ENCODE data around the gene USP40.

Gene USP40

DNA sequence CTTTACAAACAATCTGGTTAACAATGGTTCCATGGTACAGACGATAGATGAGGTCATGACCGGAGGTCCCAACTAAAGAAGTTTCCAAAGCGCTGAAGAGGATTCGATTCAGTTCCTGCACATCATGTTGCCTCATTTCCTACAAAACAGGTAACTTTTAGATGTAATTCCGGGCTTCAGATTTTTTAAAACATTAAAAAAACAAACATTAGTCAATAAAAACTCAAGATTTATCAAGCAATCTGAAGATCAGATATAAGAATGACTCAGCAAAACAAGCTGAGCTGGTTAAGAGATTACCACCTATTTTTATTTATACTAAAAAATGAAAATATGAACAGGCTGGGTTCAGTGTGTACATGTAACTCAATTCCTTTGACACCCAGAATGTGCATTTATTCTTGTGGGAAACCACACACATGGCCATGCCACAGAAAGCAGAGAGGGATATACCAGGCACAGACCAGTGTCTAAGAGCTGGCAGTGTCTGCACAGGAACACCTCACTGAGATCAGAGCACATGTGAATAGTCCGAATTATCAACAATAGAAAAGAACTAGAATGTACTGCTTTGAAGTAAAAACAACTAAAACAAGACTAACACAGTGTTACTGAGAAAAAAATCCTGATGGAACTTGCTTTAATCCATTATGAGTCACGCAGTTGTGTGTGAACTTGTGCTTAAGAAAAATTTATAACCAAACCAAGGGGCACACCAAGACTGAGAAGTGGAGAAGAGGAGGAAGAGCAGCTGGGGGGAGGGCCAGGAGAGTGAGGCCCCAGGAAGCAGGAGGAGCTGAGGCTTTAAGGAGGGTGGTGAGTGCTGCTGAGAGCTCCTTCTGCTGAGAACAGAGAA lies 9.5 kb downstream of the USP40 start:
- DNase-seq: peak; percentile 48

GRCh38 chr2:233553366-233553765 lies 13.2 kb downstream of the USP40 start:
- no peak for DNase-seq

DNA sequence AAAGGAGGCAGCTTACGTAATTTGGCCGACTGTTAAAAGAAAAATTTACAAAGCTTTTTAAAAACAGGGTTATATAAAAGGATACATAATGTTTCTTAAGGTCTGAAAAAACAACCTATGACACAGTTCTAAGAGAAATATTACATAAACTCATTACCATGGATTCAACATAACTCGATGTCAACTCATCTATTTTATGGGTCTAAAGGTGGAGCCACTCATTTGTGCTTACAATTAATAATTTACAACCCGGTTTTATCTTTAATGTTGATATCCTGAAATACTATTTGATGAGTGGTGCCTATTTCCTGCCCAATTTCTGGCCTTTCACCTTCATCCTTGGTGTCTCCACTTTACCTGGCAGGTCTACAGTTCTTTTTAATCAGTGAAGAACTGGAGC lies 15.1 kb downstream of the USP40 start:
- no peak for DNase-seq

- DNase-seq: no peak
These were observed 19.8 kb downstream of the USP40 start for GRCh38 chr2:233546774-233547173.

- no peak for DNase-seq
These were observed 20.5 kb downstream of the USP40 start for GRCh38 chr2:233546101-233546500.

GRCh38 chr2:233544200-233544610 lies 22.4 kb downstream of the USP40 start:
- no peak for DNase-seq

- DNase-seq: no peak
These were observed 24.1 kb downstream of the USP40 start for GRCh38 chr2:233542507-233542906.

GRCh38 chr2:233538741-233539140 lies 27.8 kb downstream of the USP40 start:
- no peak for DNase-seq

DNA sequence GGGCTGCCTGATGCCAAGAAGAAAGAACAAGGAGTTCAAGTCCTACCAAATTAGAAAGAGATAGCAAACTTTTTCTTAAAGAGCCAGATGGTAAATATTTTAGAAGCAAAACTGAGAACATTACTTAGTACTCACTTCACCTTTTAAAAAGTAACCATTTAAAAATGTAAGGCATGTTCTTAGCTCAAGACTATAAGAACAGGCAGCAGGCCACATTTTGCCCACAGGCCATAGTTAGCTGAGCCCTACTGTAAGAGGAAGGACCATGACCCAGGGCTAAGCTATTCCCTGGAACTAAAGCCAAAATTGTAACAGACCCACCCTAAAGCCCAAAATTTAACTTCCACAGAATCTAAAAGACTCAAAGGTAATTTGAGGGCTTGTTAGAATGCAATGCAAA lies 31.3 kb downstream of the USP40 start:
- DNase-seq: no peak

GRCh38 chr2:233532971-233533370 lies 33.6 kb downstream of the USP40 start:
- no peak for DNase-seq

GRCh38 chr2:233531955-233532354 lies 34.6 kb downstream of the USP40 start:
- no peak for DNase-seq

GRCh38 chr2:233530381-233530780 lies 36.2 kb downstream of the USP40 start:
- DNase-seq: no peak

DNA sequence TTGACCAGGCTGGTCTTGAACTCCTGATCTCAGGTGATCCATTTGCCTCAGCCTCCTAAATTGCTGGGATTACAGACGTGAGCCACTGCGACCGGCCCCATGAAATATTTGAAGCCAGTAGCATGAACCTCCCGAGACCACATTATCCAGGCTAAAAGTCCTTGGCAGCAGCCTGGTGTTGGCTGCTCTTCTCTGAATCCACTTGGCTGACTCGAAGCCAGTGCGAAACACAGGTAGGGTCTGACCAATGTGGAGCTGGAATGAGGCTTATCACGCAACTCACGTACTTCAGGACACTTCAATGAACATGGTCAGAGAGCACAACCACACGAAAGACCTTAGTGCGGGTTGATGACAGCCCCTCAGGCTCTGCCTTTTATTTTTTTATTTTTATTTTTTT lies 38.4 kb downstream of the USP40 start:
- no peak for DNase-seq

DNA sequence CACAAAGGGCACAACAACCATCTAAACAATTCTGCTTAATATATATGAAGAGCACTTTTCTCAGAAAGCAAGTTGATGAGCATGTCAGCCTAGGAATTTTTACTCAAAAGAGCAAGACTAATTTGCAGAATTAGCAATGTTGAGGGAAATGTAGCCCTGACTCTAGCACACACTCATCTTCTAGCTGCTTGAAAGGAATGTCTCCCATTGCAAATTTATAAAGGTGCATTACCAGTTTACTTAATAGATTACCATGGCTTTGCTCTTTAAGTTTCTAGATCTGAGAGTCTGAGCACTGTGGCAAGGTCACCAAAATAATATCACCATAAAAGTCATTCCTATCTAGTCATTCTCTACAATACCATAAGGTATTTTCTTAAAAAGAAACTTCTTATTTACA lies 40.8 kb downstream of the USP40 start:
- DNase-seq: no peak

GRCh38 chr2:233519787-233520611 lies 46.6 kb downstream of the USP40 start:
- DNase-seq: no peak

DNA sequence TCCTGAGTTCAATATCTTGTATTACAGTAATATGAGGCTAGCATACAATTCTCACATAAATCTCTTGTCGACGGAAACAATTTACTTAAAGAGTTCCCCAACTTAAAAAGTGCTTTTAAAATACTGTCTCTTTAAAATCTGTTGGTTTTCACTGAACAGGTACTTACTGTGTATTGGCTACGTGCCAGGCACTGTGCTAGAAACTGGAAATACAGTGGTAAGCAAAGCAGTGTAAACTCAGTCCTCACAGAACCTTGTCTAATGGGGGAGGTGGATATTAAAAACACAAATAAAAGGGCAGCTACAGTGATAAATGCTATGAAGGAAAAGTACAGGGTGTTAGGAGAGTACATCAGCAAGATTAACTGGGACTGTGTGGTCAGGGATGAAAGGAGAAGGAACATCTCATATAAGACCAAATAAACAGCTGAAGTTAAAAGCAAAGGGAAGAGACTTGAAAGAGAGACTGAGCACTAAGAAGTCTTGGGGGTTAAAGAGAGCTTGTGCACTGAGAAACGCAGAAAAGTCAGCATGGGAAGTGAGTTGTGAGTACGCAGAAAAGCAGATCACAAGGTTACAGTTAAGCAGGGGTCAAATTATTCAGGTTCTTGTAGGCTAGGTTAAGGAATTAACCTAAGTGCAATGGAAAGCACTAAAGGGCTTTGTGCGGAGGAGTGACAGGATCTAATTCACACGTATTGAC lies 52.5 kb downstream of the USP40 start:
- DNase-seq: peak; percentile 10

- no peak for DNase-seq
These were observed 62.5 kb downstream of the USP40 start for GRCh38 chr2:233503947-233504637.

DNA sequence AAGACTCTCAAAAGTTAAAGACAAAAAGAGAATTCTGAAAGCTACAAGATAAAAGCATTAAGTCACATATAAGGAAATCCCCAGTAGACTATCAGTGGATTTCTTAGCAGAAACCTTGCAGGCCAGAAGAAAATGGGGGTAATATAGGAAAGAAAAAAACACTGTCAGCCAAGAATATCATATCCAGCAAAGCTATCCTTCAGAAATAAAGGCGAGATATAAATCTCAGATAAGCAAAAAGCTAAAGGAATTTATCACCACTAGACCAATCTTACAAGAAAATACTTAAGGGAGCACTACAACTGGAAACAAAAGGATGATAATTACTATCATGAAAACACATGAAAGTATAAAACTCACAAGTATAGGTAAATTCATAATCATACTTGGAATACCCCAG lies 63.1 kb downstream of the USP40 start:
- no peak for DNase-seq

- no peak for DNase-seq
These were observed 65.1 kb downstream of the USP40 start for GRCh38 chr2:233501198-233502076.

DNA sequence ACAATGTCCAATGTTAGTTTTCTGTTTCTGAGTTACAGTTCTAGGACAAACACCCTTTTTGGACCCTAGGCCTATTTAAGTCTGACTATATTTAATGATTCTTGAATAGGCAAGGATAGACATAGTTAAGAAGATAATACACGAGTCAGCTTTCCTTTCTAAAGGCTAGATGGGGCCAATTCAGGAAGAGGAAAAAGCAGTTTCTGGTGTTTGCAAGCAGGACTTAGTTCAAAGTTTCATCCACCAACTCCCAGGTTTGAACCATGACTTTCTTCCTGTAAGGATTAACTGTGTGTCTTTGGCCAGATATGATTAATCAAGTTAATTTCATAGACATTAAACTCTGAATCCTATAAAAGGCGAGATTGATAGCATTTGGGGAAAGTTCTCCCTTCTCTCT lies 66.7 kb downstream of the USP40 start:
- DNase-seq: no peak

DNA sequence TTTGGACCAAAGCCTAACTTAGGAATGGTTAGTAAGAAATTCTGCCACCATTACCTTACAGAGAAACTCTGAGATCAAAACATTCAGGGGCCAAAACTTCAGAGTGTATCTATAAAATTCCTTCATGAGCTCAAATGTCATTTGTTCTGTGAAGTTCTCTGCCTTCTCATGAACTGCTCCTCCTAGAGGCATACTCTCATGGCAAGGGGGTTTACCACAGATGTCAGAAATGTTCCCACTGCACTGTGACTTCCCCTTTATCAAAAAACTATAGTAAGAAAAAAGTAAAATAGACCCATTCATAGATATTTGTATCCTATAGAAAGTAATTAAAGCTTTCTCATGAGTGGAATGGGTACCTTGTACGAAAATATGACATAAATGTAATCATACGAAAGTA lies 68.5 kb downstream of the USP40 start:
- peak; percentile 38 for DNase-seq

DNA sequence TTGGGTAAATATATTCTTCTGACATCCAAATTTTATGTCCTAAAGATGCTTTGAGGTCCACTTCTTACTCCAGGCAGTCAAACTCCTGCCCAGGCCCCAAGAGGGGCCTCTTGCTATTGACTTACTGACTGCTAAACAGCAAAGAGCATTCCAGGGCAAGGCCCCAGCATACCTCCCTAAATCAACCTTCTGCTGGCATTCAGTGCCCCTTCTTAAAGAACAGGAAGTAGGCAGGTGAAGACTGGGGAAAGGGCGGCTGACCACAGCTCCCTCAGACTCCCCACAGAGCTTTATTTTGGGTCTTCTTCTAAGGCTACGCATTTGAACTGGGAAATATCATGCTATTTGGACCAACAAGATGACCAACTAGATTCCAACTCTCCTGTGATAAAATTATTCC lies 68.9 kb downstream of the USP40 start:
- no peak for DNase-seq

Data from hematopoietic multipotent progenitor cell treated with erythropoietin and hydrocortisone succinate and interleukin-3 and kit ligand, for 6 days (in vitro differentiated cells).